Tibial nerve (tissue), 4 donors: ENCODE results near the gene PARP4. TPM values are rescaled to one million over a fixed set of nuclear protein-coding genes. Genes with fewer than 3 reads are reported as not detected.

ENCODE experiments used
- total RNA-seq, 4 donors: library from RNA; depleted of rRNA; stranded (reverse); fragments of >200 nt; gene quantifications; one replicate each; pipeline ENCODE4 v1.1.0, GENCODE V29; 2016

Gene PARP4
- total RNA-seq, 4 donors from 2014 or later, result 44.4 to 51.0 (median 46.8) TPM

Other genes with a start within 250 kb of the PARP4 start
- gene C1QTNF9, start 203.2 kb downstream of the PARP4 start, total RNA-seq, result 1 to 10 TPM in 1 of 4 donors, under 1 TPM in 1, not detected in 2; 0.63 to 5.9 TPM
- not detected for gene ATP12A, start 167.6 kb upstream of the PARP4 start, total RNA-seq